Esophagus squamous epithelium (tissue), 5 donors: ENCODE measurements around the gene ARID1A. TPM values are rescaled to one million over a fixed set of nuclear protein-coding genes. Genes with fewer than 3 reads are reported as not detected.

Experiments used
- DNase-seq: peaks from one replicate; lab custom pipeline; 2025; lab: John Stamatoyannopoulos, UW
- H3K27ac ChIP-seq, 4 donors: fragments of 200-600 bp; sonication (generic); one replicate each; pipeline ENCODE4 v1.5.1; 2016 to 2019; ENCODE audit warnings: mild to moderate bottlenecking in 1 of 4
- H3K27me3 ChIP-seq, 4 donors: fragments of 200-600 bp; sonication (generic); 1 replicate in 3 of 4; 2 replicates in 1 of 4; pipeline versions ENCODE4 v1.5.1 to v1.6.0; 2017 to 2021; ENCODE audit warnings: antibody characterized with exemption in 1 of 4
- H3K36me3 ChIP-seq, 3 donors: fragments of 200-600 bp; sonication (generic); one replicate each; pipeline ENCODE4 v1.5.1; 2016 to 2019
- H3K4me1 ChIP-seq, 3 donors: fragments of 200-600 bp; sonication (generic); one replicate each; pipeline ENCODE4 v1.5.1; 2017 to 2019
- H3K4me3 ChIP-seq, 4 donors: fragments of 200-600 bp; sonication (generic); 1 replicate in 3 of 4; 2 replicates in 1 of 4; pipeline ENCODE4 v1.5.1; 2016 to 2019; ENCODE audit warnings: mild to moderate bottlenecking in 2 of 4, moderate library complexity in 1 of 4
- H3K9me3 ChIP-seq, 3 donors: fragments of 200-600 bp; sonication (generic); one replicate each; pipeline ENCODE4 v1.5.1; 2016 to 2019
- CTCF ChIP-seq, 6 experiments: fragments of 450-650 bp in 4 of 6; fragments of 200-600 bp in 2 of 6; sonication (generic) in 2 of 6; IDR thresholded peaks; one replicate each; pipeline ENCODE4 v1.5.1; 2016 to 2019; ENCODE audit warnings: antibody characterized with exemption in 6 of 6, mild to moderate bottlenecking in 4 of 6, moderate library complexity in 4 of 6
- POLR2A ChIP-seq, 4 donors: fragments of 450-650 bp; IDR thresholded peaks; one replicate each; pipeline ENCODE4 v1.6.1; 2017; ENCODE audit warnings: antibody characterized with exemption in 4 of 4, mild to moderate bottlenecking in 4 of 4, moderate library complexity in 3 of 4
- WGBS, 2 donors: methylation state at CpG; one replicate each; pipeline ENCODE4 v1.1.5; 2018; 5-methylcytosine and 5-hydroxymethylcytosine counted together
- intact Hi-C: fragments of 100-400 bp; cut with DNase I; formaldehyde crosslinking; loops from one replicate; pipeline ENCODE4 v1.15.0; 2022
- total RNA-seq, 4 donors: library from RNA; depleted of rRNA; stranded (reverse); fragments of >200 nt; gene quantifications; one replicate each; pipeline ENCODE4 v1.1.0, GENCODE V29; 2016
- donor health status: DM: yes; HTN: yes; CAD: no.

The ARID1A gene
- total RNA-seq, 4 donors from 2014 or later: 23.9 to 60.2 (median 43.5) TPM

GRCh38 chr1:26749458-26749857 lies 53.6 kb downstream of the ARID1A start:
- DNase-seq: no peak
- Histone ChIP-seq H3K4me3 (no peak overlapping the region), H3K36me3 (peaks cover 0 to 82% (median 0%) of the 10 kb centered on the region in 3 donors), H3K4me1 (peaks cover 20 to 96% (median 55%) of the 10 kb centered on the region in 3 donors), H3K27me3 (no peaks in the 10 kb centered on the region), H3K9me3 (no peaks in the 10 kb centered on the region), H3K27ac (peak overlapping the region in 1 of 4 donors; percentile 7)
- intact Hi-C loops: no loop called here
- TF ChIP-seq CTCF (IDR thresholded peaks at IDR 0.05): no peak
- no peak for TF ChIP-seq POLR2A (IDR thresholded peaks at IDR 0.05)
- 81 to 94% methylated on average over 4 to 5 of the region's 5 CpGs for WGBS, 2 donors

GRCh38 chr1:26750428-26750827 lies 54.6 kb downstream of the ARID1A start:
- DNase-seq: no peak
- peaks cover 0 to 82% (median 0%) of the 10 kb centered on the region in 3 donors for H3K36me3 ChIP-seq
- no peak overlapping the region for H3K4me3 ChIP-seq
- peak overlapping the region in 1 of 4 donors; percentile 44 for H3K27ac ChIP-seq
- TF ChIP-seq POLR2A (IDR thresholded peaks at IDR 0.05) (no peak), CTCF (IDR thresholded peaks at IDR 0.05) (no peak)
- no peaks in the 10 kb centered on the region for H3K27me3 ChIP-seq
- WGBS, 2 donors: 70% methylated on average over 1 of the region's 1 CpG; no CpG with 5 or more reads in 1 of the 2 donors
- H3K9me3 ChIP-seq: no peaks in the 10 kb centered on the region
- intact Hi-C loops: no loop called here
- peaks cover 20 to 96% (median 53%) of the 10 kb centered on the region in 3 donors for H3K4me1 ChIP-seq

- Histone ChIP-seq H3K4me3 (no peak overlapping the region), H3K36me3 (peaks cover 0 to 82% (median 0%) of the 10 kb centered on the region in 3 donors), H3K9me3 (no peaks in the 10 kb centered on the region), H3K4me1 (peaks cover 20 to 79% (median 49%) of the 10 kb centered on the region in 3 donors), H3K27me3 (no peaks in the 10 kb centered on the region), H3K27ac (peak overlapping the region; percentile 60 to 79 (median 67))
- TF ChIP-seq CTCF (IDR thresholded peaks at IDR 0.05) (no peak), POLR2A (IDR thresholded peaks at IDR 0.05) (no peak)
- no peak for DNase-seq
- intact Hi-C loops: no loop called here
- WGBS, 2 donors: 89 to 91% methylated on average over 3 to 4 of the region's 4 CpGs
These were observed 56.7 kb downstream of the ARID1A start for GRCh38 chr1:26752519-26752918.

GRCh38 chr1:26754086-26754874 lies 58.5 kb downstream of the ARID1A start:
- 69% methylated on average over 3 to 5 of the region's 5 CpGs for WGBS, 2 donors

More at GRCh38 chr1:26754086-26754874, 58.5 kb downstream of the ARID1A start:
- intact Hi-C loops: no loop called here
- peak in 2 of 6 experiments; percentile 16 to 29 for TF ChIP-seq CTCF (IDR thresholded peaks at IDR 0.05)
- no peak for TF ChIP-seq POLR2A (IDR thresholded peaks at IDR 0.05)
- H3K36me3 ChIP-seq: peaks cover 0 to 82% (median 3%) of the 10 kb centered on the region in 3 donors
- no peak for DNase-seq
- no peaks in the 10 kb centered on the region for H3K27me3 ChIP-seq
- peaks cover 20 to 61% (median 43%) of the 10 kb centered on the region in 3 donors for H3K4me1 ChIP-seq
- no peak overlapping the region for H3K4me3 ChIP-seq
- H3K9me3 ChIP-seq: no peaks in the 10 kb centered on the region
- peak overlapping the region; percentile 60 to 79 (median 67) for H3K27ac ChIP-seq
